ENCODE results near the gene PRRC2C. TPM values are rescaled to one million over a fixed set of nuclear protein-coding genes. Genes with fewer than 3 reads are reported as not detected.

The PRRC2C gene
- total RNA-seq, 1 donor from 2014 or later: 225 TPM

DNA sequence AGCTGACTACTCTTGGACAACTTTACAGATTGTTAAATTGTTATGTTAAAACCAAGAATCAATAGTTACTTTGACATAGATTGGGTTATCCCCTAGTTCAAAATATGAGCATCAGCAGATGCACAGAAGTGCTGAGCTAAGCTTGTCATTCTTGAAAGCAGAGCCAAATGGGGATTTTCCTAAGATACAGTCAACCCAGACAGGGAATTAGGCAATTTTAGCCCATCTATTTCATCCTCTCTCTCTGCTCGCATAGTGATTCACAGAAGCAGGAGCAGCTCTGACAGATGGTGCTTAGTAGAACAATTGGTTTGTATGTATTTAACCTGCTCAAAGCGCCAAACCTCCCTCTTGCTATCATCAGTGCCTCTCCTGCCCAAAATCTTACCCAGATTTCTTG is 27.9 kb upstream of the PRRC2C start:
- no peak overlapping the region for H3K27ac Mint-ChIP-seq
- no peaks in the 10 kb centered on the region for H3K4me1 Mint-ChIP-seq
- TF ChIP-seq CTCF (IDR thresholded peaks at IDR 0.05; ENCODE audit: unreplicated experiment): no peak
- H3K9me3 Mint-ChIP-seq: peaks cover 4% of the 10 kb centered on the region
- DNase-seq (ENCODE audit: low spot score in 2 of 2, unreplicated experiment in 2 of 2): no peak
- no peak overlapping the region for H3K4me3 Mint-ChIP-seq
- H3K36me3 Mint-ChIP-seq: no peaks in the 10 kb centered on the region
- H3K27me3 Mint-ChIP-seq (ENCODE audit: low read depth): no peaks in the 10 kb centered on the region

GRCh38 chr1:171460018-171460620 is 25.2 kb upstream of the PRRC2C start:
- no peak overlapping the region for H3K27ac Mint-ChIP-seq
- no peaks in the 10 kb centered on the region for H3K9me3 Mint-ChIP-seq
- no peaks in the 10 kb centered on the region for H3K27me3 Mint-ChIP-seq (ENCODE audit: low read depth)
- no peak for DNase-seq (ENCODE audit: low spot score in 2 of 2, unreplicated experiment in 2 of 2)
- no peaks in the 10 kb centered on the region for H3K4me1 Mint-ChIP-seq
- no peak for TF ChIP-seq CTCF (IDR thresholded peaks at IDR 0.05; ENCODE audit: unreplicated experiment)
- no peak overlapping the region for H3K4me3 Mint-ChIP-seq
- H3K36me3 Mint-ChIP-seq: no peaks in the 10 kb centered on the region

DNA sequence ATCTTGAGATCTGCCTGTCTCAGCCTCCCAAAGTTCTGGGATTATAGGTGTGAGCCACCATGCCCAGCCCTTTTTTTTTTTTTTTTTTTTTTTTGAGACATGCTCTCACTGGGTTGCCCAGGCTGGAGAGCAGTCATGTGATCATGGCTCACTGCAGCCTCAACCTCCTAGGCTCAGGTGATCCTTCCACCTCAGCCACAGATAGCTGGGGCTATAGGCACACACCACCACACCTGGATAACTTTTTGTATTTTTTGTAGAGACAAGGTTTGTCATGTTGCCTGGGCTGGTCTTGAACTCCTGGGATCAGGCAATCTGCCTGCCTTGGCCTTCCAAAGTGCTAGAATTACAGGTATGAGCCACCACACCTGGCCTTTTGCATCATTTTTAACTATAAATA is 17.7 kb upstream of the PRRC2C start:
- no peak for DNase-seq (ENCODE audit: low spot score in 2 of 2, unreplicated experiment in 2 of 2)
- H3K4me1 Mint-ChIP-seq: no peaks in the 10 kb centered on the region
- TF ChIP-seq CTCF (IDR thresholded peaks at IDR 0.05; ENCODE audit: unreplicated experiment): no peak

DNA sequence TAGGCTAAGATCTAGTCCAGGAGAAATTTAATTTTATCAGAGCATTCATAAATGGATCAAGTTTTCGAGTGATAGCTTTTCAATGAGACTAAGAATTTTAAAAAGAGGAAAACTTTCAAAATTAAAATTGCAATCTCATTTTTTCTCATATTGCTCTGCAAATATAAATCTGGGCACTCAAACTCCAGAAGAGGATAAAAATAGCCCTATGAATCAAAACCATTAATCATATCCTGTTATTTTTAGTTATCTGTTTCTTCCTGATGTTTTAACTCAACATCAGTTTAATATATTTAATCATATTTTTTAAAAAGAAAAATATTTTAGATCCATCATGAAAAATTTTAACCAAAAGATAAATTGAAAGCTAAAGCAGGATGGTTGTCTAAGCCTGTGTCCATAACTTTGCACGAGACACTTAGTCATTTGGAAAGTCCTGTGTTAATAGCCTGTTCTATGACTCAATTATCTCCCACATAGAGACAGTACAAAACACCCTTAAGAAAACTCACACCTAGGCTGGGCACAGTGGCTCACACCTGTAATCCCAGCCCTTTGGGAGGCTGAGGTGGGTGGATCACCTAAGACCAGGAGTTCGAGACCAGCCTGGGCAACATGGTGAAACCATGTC is 17.1 kb upstream of the PRRC2C start:
- Mint-ChIP-seq H3K9me3 (no peaks in the 10 kb centered on the region), H3K27ac (no peak overlapping the region), H3K4me1 (no peaks in the 10 kb centered on the region), H3K4me3 (no peak overlapping the region), H3K27me3 (ENCODE audit: low read depth) (no peaks in the 10 kb centered on the region), H3K36me3 (no peaks in the 10 kb centered on the region)
- no peak for DNase-seq (ENCODE audit: low spot score in 2 of 2, unreplicated experiment in 2 of 2)
- no peak for TF ChIP-seq CTCF (IDR thresholded peaks at IDR 0.05; ENCODE audit: unreplicated experiment)

More for the DNA sequence above, 17.7 kb upstream of the PRRC2C start:
- Mint-ChIP-seq H3K4me3 (no peak overlapping the region), H3K27me3 (ENCODE audit: low read depth) (no peaks in the 10 kb centered on the region), H3K27ac (no peak overlapping the region), H3K9me3 (no peaks in the 10 kb centered on the region), H3K36me3 (no peaks in the 10 kb centered on the region)

GRCh38 chr1:171470726-171471125 is 14.6 kb upstream of the PRRC2C start:
- H3K27me3 Mint-ChIP-seq (ENCODE audit: low read depth): no peaks in the 10 kb centered on the region
- H3K27ac Mint-ChIP-seq: no peak overlapping the region
- no peak overlapping the region for H3K4me3 Mint-ChIP-seq
- no peaks in the 10 kb centered on the region for H3K4me1 Mint-ChIP-seq
- DNase-seq (ENCODE audit: low spot score in 2 of 2, unreplicated experiment in 2 of 2): no peak
- no peaks in the 10 kb centered on the region for H3K36me3 Mint-ChIP-seq
- no peaks in the 10 kb centered on the region for H3K9me3 Mint-ChIP-seq
- TF ChIP-seq CTCF (IDR thresholded peaks at IDR 0.05; ENCODE audit: unreplicated experiment): no peak
